ENCODE data around the gene HIVEP3. TPM values are rescaled to one million over a fixed set of nuclear protein-coding genes. Genes with fewer than 3 reads are reported as not detected.

Gene HIVEP3
- total RNA-seq, 4 donors from 2014 or later: 4.6 to 8.3 (median 6.5) TPM

DNA sequence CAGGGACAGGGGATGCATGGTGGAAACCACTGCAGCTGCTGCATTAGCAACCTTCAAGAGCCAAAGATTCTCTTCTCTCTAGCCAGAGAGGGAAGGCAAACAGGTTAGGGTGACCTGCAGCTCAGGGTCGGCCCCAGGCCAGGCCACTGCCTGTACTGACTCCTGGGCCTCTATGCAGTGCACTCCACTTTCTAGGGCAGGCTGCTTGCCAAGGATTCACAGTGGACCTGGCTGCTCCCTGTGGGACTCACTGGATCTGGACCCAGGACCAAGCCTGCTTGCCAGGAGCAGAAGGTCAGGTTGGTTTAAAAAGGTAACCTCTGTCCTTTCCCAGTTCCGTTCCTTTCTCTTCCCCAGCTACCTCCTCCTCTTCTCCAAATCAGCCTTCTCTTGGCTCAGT, 52.4 kb downstream of the HIVEP3 start:
- Histone ChIP-seq H3K9me3 (no peaks in the 10 kb centered on the region), H3K36me3 (no peaks in the 10 kb centered on the region), H3K27me3 (no peaks in the 10 kb centered on the region), H3K27ac (no peak overlapping the region), H3K4me3 (no peak overlapping the region), H3K4me1 (no peaks in the 10 kb centered on the region)
- DNase-seq: no peak
- TF ChIP-seq CTCF (IDR thresholded peaks at IDR 0.05): no peak
- TF ChIP-seq POLR2A (IDR thresholded peaks at IDR 0.05): no peak

DNA sequence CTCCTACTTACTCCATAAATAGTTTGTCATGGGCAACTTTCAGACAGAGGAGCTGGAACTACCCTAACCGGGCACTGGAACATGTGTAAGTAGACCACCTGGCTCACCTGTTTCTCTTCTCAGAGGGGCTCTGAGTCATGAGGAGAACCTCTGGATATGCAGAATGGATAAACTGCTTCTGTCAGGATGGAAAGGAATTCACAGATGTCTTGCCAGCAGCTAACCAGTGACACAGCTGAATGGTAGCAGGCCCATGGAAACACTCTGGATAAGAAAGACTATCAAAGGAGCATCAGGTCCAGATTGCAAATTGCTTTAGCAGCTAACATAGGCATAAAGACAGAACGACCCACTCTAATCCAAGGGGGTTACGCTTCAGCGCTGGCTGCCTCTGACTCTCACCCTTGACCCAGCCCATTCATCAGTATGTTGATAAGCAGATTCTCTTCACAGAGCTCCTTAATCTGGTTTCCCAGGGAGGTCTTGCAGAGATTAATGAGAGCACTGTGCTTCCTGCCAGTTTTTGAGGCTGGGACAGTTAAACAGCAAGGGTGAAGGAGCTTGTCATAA, 54.2 kb downstream of the HIVEP3 start:
- Histone ChIP-seq H3K9me3 (no peaks in the 10 kb centered on the region), H3K4me3 (no peak overlapping the region), H3K4me1 (no peaks in the 10 kb centered on the region), H3K36me3 (no peaks in the 10 kb centered on the region), H3K27ac (no peak overlapping the region), H3K27me3 (no peaks in the 10 kb centered on the region)
- DNase-seq: no peak
- TF ChIP-seq POLR2A (IDR thresholded peaks at IDR 0.05) (no peak), CTCF (IDR thresholded peaks at IDR 0.05) (no peak)

DNA sequence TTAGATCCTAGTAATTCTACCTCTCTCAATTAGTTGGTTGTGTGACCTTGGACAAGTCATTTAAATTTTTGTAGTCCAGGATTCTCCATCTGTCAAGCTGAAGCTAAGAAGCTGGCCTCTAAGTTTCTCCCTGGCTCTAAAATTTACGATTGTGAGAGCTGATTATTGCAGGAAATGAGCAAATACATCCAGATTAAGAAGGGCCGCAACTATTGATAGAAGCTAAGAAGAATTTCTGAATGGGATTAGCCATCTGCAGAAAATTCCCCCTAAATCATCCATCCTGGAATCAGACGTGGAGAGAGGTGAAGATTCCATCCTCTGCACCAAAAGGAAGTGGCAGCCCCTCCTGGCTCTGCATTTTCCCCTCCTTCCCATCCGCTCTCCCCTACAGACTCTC, 55.0 kb downstream of the HIVEP3 start:
- no peaks in the 10 kb centered on the region for H3K27me3 ChIP-seq
- no peaks in the 10 kb centered on the region for H3K4me1 ChIP-seq
- no peaks in the 10 kb centered on the region for H3K9me3 ChIP-seq
- no peak overlapping the region for H3K27ac ChIP-seq
- DNase-seq: no peak
- no peaks in the 10 kb centered on the region for H3K36me3 ChIP-seq
- no peak overlapping the region for H3K4me3 ChIP-seq
- no peak for TF ChIP-seq POLR2A (IDR thresholded peaks at IDR 0.05)
- TF ChIP-seq CTCF (IDR thresholded peaks at IDR 0.05): no peak

- Histone ChIP-seq H3K4me1 (no peaks in the 10 kb centered on the region), H3K9me3 (no peaks in the 10 kb centered on the region), H3K27ac (no peak overlapping the region), H3K36me3 (no peaks in the 10 kb centered on the region), H3K27me3 (no peaks in the 10 kb centered on the region), H3K4me3 (no peak overlapping the region)
- no peak for DNase-seq
- TF ChIP-seq POLR2A (IDR thresholded peaks at IDR 0.05): no peak
- no peak for TF ChIP-seq CTCF (IDR thresholded peaks at IDR 0.05)
Measured at GRCh38 chr1:41862384-41863221, 56.1 kb downstream of the HIVEP3 start.

DNA sequence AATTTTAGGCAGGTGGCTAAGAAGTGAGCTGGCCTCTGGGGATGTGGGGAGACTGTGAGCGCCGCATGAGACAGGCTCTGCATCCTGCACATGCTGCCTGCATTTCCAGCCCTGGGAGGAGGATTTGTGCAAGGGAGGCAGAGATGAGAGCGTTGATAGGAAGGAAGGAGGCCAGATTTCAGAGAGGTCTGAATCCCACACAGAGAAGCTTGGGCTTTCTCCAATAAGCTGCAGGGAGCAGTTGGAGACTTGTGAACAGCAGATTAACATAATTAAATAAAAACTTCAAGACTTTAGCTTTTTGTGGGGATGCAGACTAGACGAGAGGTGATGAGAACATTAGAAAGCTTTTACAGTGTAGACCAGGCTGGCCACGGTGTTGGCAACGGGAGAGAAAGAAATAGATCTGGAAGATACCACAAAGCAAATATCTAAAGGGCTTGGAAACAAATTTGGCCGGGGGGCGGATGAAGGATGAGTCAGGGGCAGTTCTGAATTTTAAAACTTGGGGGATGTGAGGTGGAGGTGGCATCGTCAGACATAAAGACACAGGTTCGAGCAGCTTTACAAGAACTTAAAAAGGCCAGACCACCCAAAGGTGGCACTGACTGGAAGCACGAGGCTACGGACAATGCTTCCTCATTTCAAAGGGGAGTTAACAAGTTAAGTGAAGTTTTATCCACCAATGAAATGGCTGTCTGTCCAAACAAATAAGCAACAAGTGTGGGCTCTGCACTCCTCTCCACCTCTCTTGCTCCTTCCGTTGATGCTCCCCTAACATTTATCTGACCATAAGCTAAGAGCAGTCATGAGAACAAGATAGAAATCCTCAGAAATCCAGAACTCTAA, 57.0 kb downstream of the HIVEP3 start:
- no peak for DNase-seq
- Histone ChIP-seq H3K27me3 (no peaks in the 10 kb centered on the region), H3K4me3 (no peak overlapping the region), H3K36me3 (no peaks in the 10 kb centered on the region), H3K9me3 (no peaks in the 10 kb centered on the region), H3K27ac (no peak overlapping the region), H3K4me1 (no peaks in the 10 kb centered on the region)
- TF ChIP-seq POLR2A (IDR thresholded peaks at IDR 0.05): no peak

- DNase-seq: no peak
- no peak for TF ChIP-seq CTCF (IDR thresholded peaks at IDR 0.05)
- TF ChIP-seq POLR2A (IDR thresholded peaks at IDR 0.05): no peak
- Histone ChIP-seq H3K27me3 (no peaks in the 10 kb centered on the region), H3K27ac (no peak overlapping the region), H3K36me3 (no peaks in the 10 kb centered on the region), H3K9me3 (no peaks in the 10 kb centered on the region), H3K4me1 (no peaks in the 10 kb centered on the region), H3K4me3 (no peak overlapping the region)
Measured at GRCh38 chr1:41860771-41861170, 58.0 kb downstream of the HIVEP3 start.
